Erythroblast (primary cell): ENCODE measurements around the gene PDK1.

Experiments
- GATA1 ChIP-seq: IDR thresholded peaks from 2 replicates; pipeline ENCODE4 v1.6.1; 2011; ENCODE audit warnings: low read depth, mild to moderate bottlenecking, control low read depth, low read length, moderate library complexity
- POLR2A ChIP-seq: IDR thresholded peaks from 2 replicates; pipeline ENCODE4 v1.6.1; 2011; ENCODE audit warnings: mild to moderate bottlenecking, low read length

GRCh38 chr2:172513935-172514586 lies 41.8 kb upstream of the PDK1 start:
- TF ChIP-seq POLR2A (no peak), GATA1 (no peak)
